WTC11 (cell line): Measurements from ENCODE around the gene CORO6. TPM values are rescaled to one million over a fixed set of nuclear protein-coding genes. Genes with fewer than 3 reads are reported as not detected.

Source experiments
- ATAC-seq: fragments of 200-7000 bp; cut with Tn5 transposase; 2 replicates; pipeline ENCODE4 v1.10.0; 2021; ENCODE audit warnings: mild to moderate bottlenecking, moderate library complexity
- CTCF ChIA-PET: fragments of 300-600 bp; sonication (Branson Sonifier 250); formaldehyde crosslinking; loops from one replicate; lab custom pipeline; 2021; ENCODE audit warnings: antibody characterized with exemption; lab: Charles Lee
- POLR2A ChIA-PET: fragments of 350-600 bp; sonication (Branson Sonifier 250); formaldehyde crosslinking; loops from one replicate; lab custom pipeline; 2021; ENCODE audit warnings: antibody characterized with exemption; lab: Charles Lee
- DNase-seq: peaks from one replicate; pipeline ENCODE4 v3.0.0; 2021; ENCODE audit warnings: low spot score
- H3K27ac Mint-ChIP-seq: 2 replicates; pipeline ENCODE4 v1.8.0; 2021; ENCODE audit warnings: mixed read lengths
- H3K27me3 Mint-ChIP-seq: 2 replicates; pipeline ENCODE4 v1.8.0; 2021; ENCODE audit warnings: low read depth, mild to moderate bottlenecking, moderate library complexity, mixed read lengths
- H3K36me3 Mint-ChIP-seq: 2 replicates; pipeline ENCODE4 v1.8.0; 2021; ENCODE audit warnings: mixed read lengths
- H3K4me1 Mint-ChIP-seq: 2 replicates; pipeline ENCODE4 v1.8.0; 2022; ENCODE audit warnings: mixed read lengths
- H3K4me3 Mint-ChIP-seq: 2 replicates; pipeline ENCODE4 v1.8.0; 2021; ENCODE audit warnings: mild to moderate bottlenecking, moderate library complexity, mixed read lengths
- H3K9me3 Mint-ChIP-seq: 2 replicates; pipeline ENCODE4 v1.8.0; 2021; ENCODE audit warnings: mixed read lengths
- ATF1 ChIP-seq: sonication (generic); formaldehyde crosslinking; IDR thresholded peaks from 2 replicates; pipeline ENCODE4 v1.8.1; 2023; ENCODE audit warnings: mild to moderate bottlenecking, moderate library complexity, missing genetic modification reagents
- ESRRA ChIP-seq: sonication (generic); formaldehyde crosslinking; IDR thresholded peaks from 2 replicates; pipeline ENCODE4 v1.8.1; 2022; ENCODE audit warnings: mild to moderate bottlenecking, missing genetic modification reagents, borderline replicate concordance
- FOXK1 ChIP-seq: sonication (generic); formaldehyde crosslinking; IDR thresholded peaks from 2 replicates; pipeline ENCODE4 v1.8.0; 2022; ENCODE audit warnings: mild to moderate bottlenecking, moderate library complexity, missing genetic modification reagents
- FOXP1 ChIP-seq: sonication (generic); formaldehyde crosslinking; IDR thresholded peaks from 2 replicates; pipeline ENCODE4 v1.8.0; 2022; ENCODE audit warnings: missing genetic modification reagents, mild to moderate bottlenecking, moderate library complexity, borderline replicate concordance
- GRHL2 ChIP-seq: fragments of 250-450 bp; sonication (Bioruptor Pico); IDR thresholded peaks from 2 replicates; pipeline ENCODE4 v1.8.0; 2022; ENCODE audit warnings: mild to moderate bottlenecking, moderate library complexity; ENCODE audit not compliant: insufficient replicate concordance, severe bottlenecking
- GTF2I ChIP-seq: fragments of 250-450 bp; sonication (Bioruptor Pico); conservative IDR thresholded peaks from 2 replicates; pipeline ENCODE4 v1.4.0; 2021; ENCODE audit warnings: mild to moderate bottlenecking
- IRF2 ChIP-seq: sonication (generic); formaldehyde crosslinking; IDR thresholded peaks from 2 replicates; pipeline ENCODE4 v1.8.0; 2022; ENCODE audit warnings: low read depth, missing genetic modification reagents, borderline replicate concordance
- MYBL2 ChIP-seq: sonication (generic); formaldehyde crosslinking; IDR thresholded peaks from 2 replicates; pipeline ENCODE4 v1.8.1; 2023; ENCODE audit warnings: mild to moderate bottlenecking, moderate library complexity, missing genetic modification reagents
- NR3C1 ChIP-seq: sonication (generic); formaldehyde crosslinking; conservative IDR thresholded peaks from 2 replicates; pipeline ENCODE4 v1.8.1; 2023; ENCODE audit warnings: low read depth, mild to moderate bottlenecking, missing genetic modification reagents
- SMAD3 ChIP-seq: sonication (generic); formaldehyde crosslinking; IDR thresholded peaks from 2 replicates; pipeline ENCODE4 v1.8.0; 2022; ENCODE audit warnings: missing genetic modification reagents, mild to moderate bottlenecking, borderline replicate concordance
- SOX15 ChIP-seq: fragments of 250-450 bp; sonication (Bioruptor Pico); IDR thresholded peaks from 2 replicates; pipeline ENCODE4 v1.9.0; 2021; ENCODE audit warnings: mild to moderate bottlenecking
- SP1 ChIP-seq: sonication (generic); formaldehyde crosslinking; conservative IDR thresholded peaks from 2 replicates; pipeline ENCODE4 v1.8.1; 2022; ENCODE audit warnings: missing genetic modification reagents
- ZNF396 ChIP-seq: fragments of 250-450 bp; sonication (Bioruptor Pico); IDR thresholded peaks from 2 replicates; pipeline ENCODE4 v1.8.0; 2021; ENCODE audit warnings: mild to moderate bottlenecking, moderate library complexity, borderline replicate concordance
- total RNA-seq: library from RNA; stranded (reverse); gene quantifications from 3 replicates; pipeline ENCODE4 v1.2.3, GENCODE V29; 2021
- TF ChIP-seq, protein P1 (sequence below): fragments of 250-450 bp; sonication (Bioruptor Pico); IDR thresholded peaks from 2 replicates; pipeline ENCODE4 v1.9.0; 2021; ENCODE audit warnings: mild to moderate bottlenecking, borderline replicate concordance
- TF ChIP-seq, protein P2 (sequence below): sonication (generic); formaldehyde crosslinking; IDR thresholded peaks from 2 replicates; pipeline ENCODE4 v1.8.1; 2023; ENCODE audit warnings: mild to moderate bottlenecking, missing genetic modification reagents
- TF ChIP-seq, protein P3 (sequence below): sonication (generic); formaldehyde crosslinking; IDR thresholded peaks from 2 replicates; pipeline ENCODE4 v1.8.0; 2022; ENCODE audit warnings: mild to moderate bottlenecking, missing genetic modification reagents
- TF ChIP-seq, protein P4 (sequence below): fragments of 250-450 bp; sonication (Bioruptor Pico); IDR thresholded peaks from 2 replicates; pipeline ENCODE4 v1.9.0; 2021; ENCODE audit warnings: mild to moderate bottlenecking
- TF ChIP-seq, protein P5 (sequence below): sonication (generic); formaldehyde crosslinking; IDR thresholded peaks from 2 replicates; pipeline ENCODE4 v1.8.0; 2023; ENCODE audit warnings: missing genetic modification reagents
- TF ChIP-seq, protein P6 (sequence below): sonication (generic); formaldehyde crosslinking; IDR thresholded peaks from 2 replicates; pipeline ENCODE4 v1.8.0; 2022; ENCODE audit warnings: mild to moderate bottlenecking, missing genetic modification reagents

Gene CORO6
- total RNA-seq, 1 experiment from 2014 or later: 8.9 TPM

DNA sequence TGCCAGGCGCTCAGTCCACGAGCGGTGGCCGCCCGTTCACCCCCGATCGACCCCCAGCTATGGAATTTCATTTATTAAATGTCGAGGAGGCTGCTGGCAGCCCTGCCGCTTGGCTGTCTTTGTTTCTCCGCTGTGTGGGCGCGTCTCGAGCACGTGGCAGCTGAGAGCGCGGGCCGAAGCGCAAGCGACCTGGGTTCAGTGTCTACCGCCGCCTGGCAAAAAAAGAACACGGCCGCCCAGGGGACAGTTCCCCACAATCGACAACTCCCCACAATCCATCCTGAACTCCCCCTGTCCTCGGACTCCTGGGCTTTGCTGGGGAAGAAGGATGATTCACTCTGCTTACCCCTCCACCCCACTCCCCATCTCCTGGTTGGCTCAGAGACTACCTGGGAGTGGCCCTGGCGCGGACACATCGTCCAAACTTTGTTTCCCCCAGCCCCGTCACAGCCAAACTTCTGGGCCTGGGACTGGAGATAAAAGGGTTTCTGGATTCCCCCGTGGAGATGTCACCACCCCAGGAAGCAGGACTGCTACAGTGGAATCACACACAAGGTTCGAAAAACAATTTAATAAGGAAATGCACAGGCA, 31.5 kb downstream of the CORO6 start (continued):
- TF ChIP-seq, protein P1, sequence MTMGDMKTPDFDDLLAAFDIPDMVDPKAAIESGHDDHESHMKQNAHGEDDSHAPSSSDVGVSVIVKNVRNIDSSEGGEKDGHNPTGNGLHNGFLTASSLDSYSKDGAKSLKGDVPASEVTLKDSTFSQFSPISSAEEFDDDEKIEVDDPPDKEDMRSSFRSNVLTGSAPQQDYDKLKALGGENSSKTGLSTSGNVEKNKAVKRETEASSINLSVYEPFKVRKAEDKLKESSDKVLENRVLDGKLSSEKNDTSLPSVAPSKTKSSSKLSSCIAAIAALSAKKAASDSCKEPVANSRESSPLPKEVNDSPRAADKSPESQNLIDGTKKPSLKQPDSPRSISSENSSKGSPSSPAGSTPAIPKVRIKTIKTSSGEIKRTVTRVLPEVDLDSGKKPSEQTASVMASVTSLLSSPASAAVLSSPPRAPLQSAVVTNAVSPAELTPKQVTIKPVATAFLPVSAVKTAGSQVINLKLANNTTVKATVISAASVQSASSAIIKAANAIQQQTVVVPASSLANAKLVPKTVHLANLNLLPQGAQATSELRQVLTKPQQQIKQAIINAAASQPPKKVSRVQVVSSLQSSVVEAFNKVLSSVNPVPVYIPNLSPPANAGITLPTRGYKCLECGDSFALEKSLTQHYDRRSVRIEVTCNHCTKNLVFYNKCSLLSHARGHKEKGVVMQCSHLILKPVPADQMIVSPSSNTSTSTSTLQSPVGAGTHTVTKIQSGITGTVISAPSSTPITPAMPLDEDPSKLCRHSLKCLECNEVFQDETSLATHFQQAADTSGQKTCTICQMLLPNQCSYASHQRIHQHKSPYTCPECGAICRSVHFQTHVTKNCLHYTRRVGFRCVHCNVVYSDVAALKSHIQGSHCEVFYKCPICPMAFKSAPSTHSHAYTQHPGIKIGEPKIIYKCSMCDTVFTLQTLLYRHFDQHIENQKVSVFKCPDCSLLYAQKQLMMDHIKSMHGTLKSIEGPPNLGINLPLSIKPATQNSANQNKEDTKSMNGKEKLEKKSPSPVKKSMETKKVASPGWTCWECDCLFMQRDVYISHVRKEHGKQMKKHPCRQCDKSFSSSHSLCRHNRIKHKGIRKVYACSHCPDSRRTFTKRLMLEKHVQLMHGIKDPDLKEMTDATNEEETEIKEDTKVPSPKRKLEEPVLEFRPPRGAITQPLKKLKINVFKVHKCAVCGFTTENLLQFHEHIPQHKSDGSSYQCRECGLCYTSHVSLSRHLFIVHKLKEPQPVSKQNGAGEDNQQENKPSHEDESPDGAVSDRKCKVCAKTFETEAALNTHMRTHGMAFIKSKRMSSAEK: no peak
- peak; percentile 31; the same call in 1 of the 2 replicates for TF ChIP-seq FOXK1 (CRISPR knock-in tag)
- TF ChIP-seq, all 79 proteins: peak for 7

DNA sequence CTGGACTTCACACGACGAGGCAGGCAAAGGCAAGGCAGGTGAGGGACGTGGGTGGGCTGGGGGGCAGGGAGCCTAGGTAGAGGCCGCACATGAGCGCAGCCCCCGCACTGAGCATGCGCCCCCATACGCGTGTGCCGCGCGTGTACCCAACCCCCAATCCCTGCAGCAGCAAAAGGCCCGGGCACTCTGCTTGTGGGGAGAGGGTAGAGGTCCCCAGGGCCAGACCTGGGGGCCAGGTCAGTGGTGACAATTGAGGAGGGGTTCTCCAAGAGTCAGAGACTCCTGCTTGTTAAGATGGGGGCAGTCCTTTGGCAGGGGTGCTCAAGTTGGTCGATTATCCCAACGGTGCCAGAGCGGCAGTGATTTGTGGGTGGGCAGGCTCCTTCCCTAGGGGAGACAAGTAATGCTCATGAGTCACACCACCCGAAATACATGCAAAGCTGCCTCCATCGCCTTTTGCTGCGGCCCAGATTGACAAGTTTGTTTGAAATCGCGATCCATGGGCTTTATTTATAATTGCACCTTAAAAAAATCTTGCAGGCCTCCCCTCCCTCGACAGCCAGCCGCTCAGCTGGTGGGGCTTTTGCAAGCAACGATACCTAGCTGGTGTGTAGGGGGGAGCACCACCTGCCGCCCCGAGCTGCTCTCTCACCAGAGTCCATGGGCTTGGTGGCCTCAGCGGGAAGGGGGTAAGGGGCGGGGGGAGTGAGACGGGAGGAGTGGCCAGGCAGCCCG, 32.1 kb downstream of the CORO6 start:
- Mint-ChIP-seq H3K36me3 (no peaks in the 10 kb centered on the region), H3K4me3 (peak overlapping the region; percentile 87), H3K4me1 (peaks cover 48% of the 10 kb centered on the region)
- no peak for ATAC-seq
- TF ChIP-seq, protein P2, sequence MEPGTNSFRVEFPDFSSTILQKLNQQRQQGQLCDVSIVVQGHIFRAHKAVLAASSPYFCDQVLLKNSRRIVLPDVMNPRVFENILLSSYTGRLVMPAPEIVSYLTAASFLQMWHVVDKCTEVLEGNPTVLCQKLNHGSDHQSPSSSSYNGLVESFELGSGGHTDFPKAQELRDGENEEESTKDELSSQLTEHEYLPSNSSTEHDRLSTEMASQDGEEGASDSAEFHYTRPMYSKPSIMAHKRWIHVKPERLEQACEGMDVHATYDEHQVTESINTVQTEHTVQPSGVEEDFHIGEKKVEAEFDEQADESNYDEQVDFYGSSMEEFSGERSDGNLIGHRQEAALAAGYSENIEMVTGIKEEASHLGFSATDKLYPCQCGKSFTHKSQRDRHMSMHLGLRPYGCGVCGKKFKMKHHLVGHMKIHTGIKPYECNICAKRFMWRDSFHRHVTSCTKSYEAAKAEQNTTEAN (CRISPR knock-in tag): 0 out of 2 replicates have a peak, but pooled peaks have one; percentile 7
- TF ChIP-seq NR3C1 (no peak), SOX15 (CRISPR knock-in tag) (no peak), ZNF396 (no peak)
- TF ChIP-seq, all 79 proteins: peak for 1
- DNase-seq: peak; percentile 44
- POLR2A ChIA-PET: interaction anchor here (0.6 to 3.1 kb wide), 4 partner anchors 9 to 101 kb away, joined by 3 to 12 read pairs (median 8); no protein-coding TSS in a partner anchor
- Mint-ChIP-seq H3K27ac (no peak overlapping the region), H3K27me3 (peaks cover 4% of the 10 kb centered on the region; the same call in 1 of the 2 replicates), H3K9me3 (no peaks in the 10 kb centered on the region)
- CTCF ChIA-PET: interaction anchor here (0.5 to 4.7 kb wide), 15 partner anchors 10 to 467 kb away, joined by 3 to 272 read pairs (median 10); partner anchors contain the start of genes ABHD15, NUFIP2 and TP53I13

DNA sequence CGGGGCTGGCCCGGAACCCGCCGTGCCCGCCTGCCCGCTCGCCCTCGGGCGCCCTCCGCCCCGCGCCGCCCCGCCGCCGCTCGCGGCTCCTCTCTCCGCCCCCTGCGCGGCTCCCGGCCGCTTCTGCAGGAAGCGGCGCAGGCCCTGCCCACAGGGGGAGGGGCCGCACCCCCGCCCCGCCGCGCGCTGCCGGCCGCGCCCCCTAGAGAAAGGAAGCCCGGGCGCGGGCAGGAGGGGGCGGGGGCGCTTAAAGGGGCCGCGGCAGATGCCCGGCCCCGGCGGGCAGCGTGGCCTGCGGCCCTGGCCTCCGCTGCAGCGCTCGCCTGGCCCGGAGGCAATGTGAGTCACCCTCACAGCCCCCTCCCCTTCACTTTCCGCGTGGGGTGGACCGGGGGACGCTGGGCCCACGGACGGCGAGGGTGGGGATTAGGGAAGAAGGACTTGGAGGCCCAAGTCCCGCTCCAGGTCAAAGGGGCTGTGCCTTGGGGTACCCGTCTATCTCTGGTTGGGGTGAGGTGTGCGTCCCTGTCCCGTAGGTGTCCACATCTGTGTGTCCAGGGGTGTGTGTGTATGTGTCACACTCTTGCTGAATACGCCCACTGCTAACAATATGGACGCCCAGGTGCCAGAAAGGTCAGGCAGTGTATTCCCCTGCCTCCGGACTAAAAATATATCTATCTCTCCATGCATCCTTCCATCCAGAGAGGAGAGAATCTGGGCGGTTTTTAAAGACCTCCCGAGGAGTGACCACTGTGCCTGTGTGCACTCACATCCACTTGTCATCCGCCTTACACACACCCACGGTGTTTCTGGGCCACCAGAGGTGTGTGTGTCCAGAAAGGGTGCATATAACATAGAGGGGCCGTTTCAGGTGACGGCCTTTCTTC, 32.9 kb downstream of the CORO6 start, which contains the start of gene GIT1:
Gene GIT1 (minus strand): TSS at position 125 of the 887 bp plus-strand sequence. CDS start 270 bp downstream, outside the sequence.
- Mint-ChIP-seq H3K9me3 (no peaks in the 10 kb centered on the region), H3K4me3 (peak within 1 kb of the TSS; percentile 87), H3K4me1 (peaks cover 51% of the 10 kb centered on the region), H3K36me3 (no peaks in the 10 kb centered on the region), H3K27ac (no peak within 1 kb of the TSS), H3K27me3 (peaks cover 4% of the 10 kb centered on the region; the same call in 1 of the 2 replicates)
- ATAC-seq: peak; percentile 35
- peak; percentile 79 for DNase-seq
- CTCF ChIA-PET: interaction anchor here (1.1 to 4.7 kb wide), 4 partner anchors 11 to 444 kb away, joined by 3 to 272 read pairs (median 10); partner anchors contain the start of gene TP53I13
- POLR2A ChIA-PET: no interaction called here
- TF ChIP-seq ESRRA (CRISPR knock-in tag): no peak
- no peak for TF ChIP-seq ATF1 (CRISPR knock-in tag)
- TF ChIP-seq, protein P3, sequence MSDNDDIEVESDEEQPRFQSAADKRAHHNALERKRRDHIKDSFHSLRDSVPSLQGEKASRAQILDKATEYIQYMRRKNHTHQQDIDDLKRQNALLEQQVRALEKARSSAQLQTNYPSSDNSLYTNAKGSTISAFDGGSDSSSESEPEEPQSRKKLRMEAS (CRISPR knock-in tag): peak; percentile 32; the same call in 1 of the 2 replicates
- no peak for TF ChIP-seq GRHL2
- TF ChIP-seq SOX15 (CRISPR knock-in tag): no peak
- TF ChIP-seq, protein P4, sequence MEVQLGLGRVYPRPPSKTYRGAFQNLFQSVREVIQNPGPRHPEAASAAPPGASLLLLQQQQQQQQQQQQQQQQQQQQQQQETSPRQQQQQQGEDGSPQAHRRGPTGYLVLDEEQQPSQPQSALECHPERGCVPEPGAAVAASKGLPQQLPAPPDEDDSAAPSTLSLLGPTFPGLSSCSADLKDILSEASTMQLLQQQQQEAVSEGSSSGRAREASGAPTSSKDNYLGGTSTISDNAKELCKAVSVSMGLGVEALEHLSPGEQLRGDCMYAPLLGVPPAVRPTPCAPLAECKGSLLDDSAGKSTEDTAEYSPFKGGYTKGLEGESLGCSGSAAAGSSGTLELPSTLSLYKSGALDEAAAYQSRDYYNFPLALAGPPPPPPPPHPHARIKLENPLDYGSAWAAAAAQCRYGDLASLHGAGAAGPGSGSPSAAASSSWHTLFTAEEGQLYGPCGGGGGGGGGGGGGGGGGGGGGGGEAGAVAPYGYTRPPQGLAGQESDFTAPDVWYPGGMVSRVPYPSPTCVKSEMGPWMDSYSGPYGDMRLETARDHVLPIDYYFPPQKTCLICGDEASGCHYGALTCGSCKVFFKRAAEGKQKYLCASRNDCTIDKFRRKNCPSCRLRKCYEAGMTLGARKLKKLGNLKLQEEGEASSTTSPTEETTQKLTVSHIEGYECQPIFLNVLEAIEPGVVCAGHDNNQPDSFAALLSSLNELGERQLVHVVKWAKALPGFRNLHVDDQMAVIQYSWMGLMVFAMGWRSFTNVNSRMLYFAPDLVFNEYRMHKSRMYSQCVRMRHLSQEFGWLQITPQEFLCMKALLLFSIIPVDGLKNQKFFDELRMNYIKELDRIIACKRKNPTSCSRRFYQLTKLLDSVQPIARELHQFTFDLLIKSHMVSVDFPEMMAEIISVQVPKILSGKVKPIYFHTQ (CRISPR knock-in tag): no peak
- no peak for TF ChIP-seq SMAD3
- peak; percentile 85 for TF ChIP-seq SP1 (CRISPR knock-in tag)
- no peak for TF ChIP-seq MYBL2 (CRISPR knock-in tag)
- TF ChIP-seq, protein P5, sequence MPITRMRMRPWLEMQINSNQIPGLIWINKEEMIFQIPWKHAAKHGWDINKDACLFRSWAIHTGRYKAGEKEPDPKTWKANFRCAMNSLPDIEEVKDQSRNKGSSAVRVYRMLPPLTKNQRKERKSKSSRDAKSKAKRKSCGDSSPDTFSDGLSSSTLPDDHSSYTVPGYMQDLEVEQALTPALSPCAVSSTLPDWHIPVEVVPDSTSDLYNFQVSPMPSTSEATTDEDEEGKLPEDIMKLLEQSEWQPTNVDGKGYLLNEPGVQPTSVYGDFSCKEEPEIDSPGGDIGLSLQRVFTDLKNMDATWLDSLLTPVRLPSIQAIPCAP (CRISPR knock-in tag): no peak
- TF ChIP-seq FOXP1 (CRISPR knock-in tag): peak; percentile 54; the same call in 1 of the 2 replicates
- no peak for TF ChIP-seq GTF2I
- TF ChIP-seq, protein P6, sequence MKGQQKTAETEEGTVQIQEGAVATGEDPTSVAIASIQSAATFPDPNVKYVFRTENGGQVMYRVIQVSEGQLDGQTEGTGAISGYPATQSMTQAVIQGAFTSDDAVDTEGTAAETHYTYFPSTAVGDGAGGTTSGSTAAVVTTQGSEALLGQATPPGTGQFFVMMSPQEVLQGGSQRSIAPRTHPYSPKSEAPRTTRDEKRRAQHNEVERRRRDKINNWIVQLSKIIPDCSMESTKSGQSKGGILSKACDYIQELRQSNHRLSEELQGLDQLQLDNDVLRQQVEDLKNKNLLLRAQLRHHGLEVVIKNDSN (CRISPR knock-in tag): no peak
- 0 out of 2 replicates have a peak, but pooled peaks have one; percentile 29 for TF ChIP-seq IRF2 (CRISPR knock-in tag)
